EH (cell line): ENCODE results near the gene ADAMTSL5.
"Not testable (repeated sequence)": the region's sequence is repeated elsewhere in the genome, so short reads cannot be mapped to it uniquely, and the experiment has no call there.

Source experiments
- DNase-seq: peaks from one replicate; pipeline ENCODE4 v3.0.0-alpha.2; 2015; ENCODE audit warnings: low read depth

Gene ADAMTSL5

GRCh38 chr19:1481893-1482360 lies 30.9 kb downstream of the ADAMTSL5 start:
- DNase-seq: no peak

- DNase-seq: no peak
These were observed 31.5 kb downstream of the ADAMTSL5 start for GRCh38 chr19:1481224-1481892.

GRCh38 chr19:1478934-1479707 lies 33.7 kb downstream of the ADAMTSL5 start, which contains the start of gene C19orf25:
TSS of gene C19orf25 (minus strand) at chr19:1479215. CDS start at chr19:1478903, 312 bp downstream.
- DNase-seq: peak; percentile 93

GRCh38 chr19:1477056-1477455 lies 35.8 kb downstream of the ADAMTSL5 start:
- DNase-seq: not testable (repeated sequence)

GRCh38 chr19:1475751-1476437 lies 36.9 kb downstream of the ADAMTSL5 start:
- no peak for DNase-seq

GRCh38 chr19:1474765-1475351 lies 38.0 kb downstream of the ADAMTSL5 start:
- no peak for DNase-seq

GRCh38 chr19:1474011-1474764 lies 38.6 kb downstream of the ADAMTSL5 start:
- DNase-seq: no peak

GRCh38 chr19:1473085-1473851 lies 39.6 kb downstream of the ADAMTSL5 start:
- no peak for DNase-seq

- no peak for DNase-seq
These were observed 40.4 kb downstream of the ADAMTSL5 start for GRCh38 chr19:1472231-1473084.

- DNase-seq: no peak
These were observed 41.2 kb downstream of the ADAMTSL5 start for GRCh38 chr19:1471515-1472160.

- DNase-seq: peak; percentile 35
These were observed 41.8 kb downstream of the ADAMTSL5 start for GRCh38 chr19:1471010-1471514.

- peak; percentile 41 for DNase-seq
These were observed 42.4 kb downstream of the ADAMTSL5 start for GRCh38 chr19:1470305-1471009.

- DNase-seq: no peak
These were observed 42.8 kb downstream of the ADAMTSL5 start for GRCh38 chr19:1470055-1470304.

GRCh38 chr19:1469255-1470054 lies 43.4 kb downstream of the ADAMTSL5 start:
- peak; percentile 38 for DNase-seq

- DNase-seq: peak; percentile 44
These were observed 44.0 kb downstream of the ADAMTSL5 start for GRCh38 chr19:1468821-1469254.

- DNase-seq: no peak
These were observed 44.5 kb downstream of the ADAMTSL5 start for GRCh38 chr19:1468274-1468820.

- no peak for DNase-seq
These were observed 45.1 kb downstream of the ADAMTSL5 start for GRCh38 chr19:1467490-1468273.
